GM21367 (cell line): ENCODE data around the gene SCN2B.

ENCODE experiments used
- ATAC-seq: cut with Tn5 transposase; IDR thresholded peaks from one replicate; pipeline ENCODE4 v1.9.1; 2021; ENCODE audit not compliant: unreplicated experiment

SCN2B gene, protein sequence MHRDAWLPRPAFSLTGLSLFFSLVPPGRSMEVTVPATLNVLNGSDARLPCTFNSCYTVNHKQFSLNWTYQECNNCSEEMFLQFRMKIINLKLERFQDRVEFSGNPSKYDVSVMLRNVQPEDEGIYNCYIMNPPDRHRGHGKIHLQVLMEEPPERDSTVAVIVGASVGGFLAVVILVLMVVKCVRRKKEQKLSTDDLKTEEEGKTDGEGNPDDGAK

DNA sequence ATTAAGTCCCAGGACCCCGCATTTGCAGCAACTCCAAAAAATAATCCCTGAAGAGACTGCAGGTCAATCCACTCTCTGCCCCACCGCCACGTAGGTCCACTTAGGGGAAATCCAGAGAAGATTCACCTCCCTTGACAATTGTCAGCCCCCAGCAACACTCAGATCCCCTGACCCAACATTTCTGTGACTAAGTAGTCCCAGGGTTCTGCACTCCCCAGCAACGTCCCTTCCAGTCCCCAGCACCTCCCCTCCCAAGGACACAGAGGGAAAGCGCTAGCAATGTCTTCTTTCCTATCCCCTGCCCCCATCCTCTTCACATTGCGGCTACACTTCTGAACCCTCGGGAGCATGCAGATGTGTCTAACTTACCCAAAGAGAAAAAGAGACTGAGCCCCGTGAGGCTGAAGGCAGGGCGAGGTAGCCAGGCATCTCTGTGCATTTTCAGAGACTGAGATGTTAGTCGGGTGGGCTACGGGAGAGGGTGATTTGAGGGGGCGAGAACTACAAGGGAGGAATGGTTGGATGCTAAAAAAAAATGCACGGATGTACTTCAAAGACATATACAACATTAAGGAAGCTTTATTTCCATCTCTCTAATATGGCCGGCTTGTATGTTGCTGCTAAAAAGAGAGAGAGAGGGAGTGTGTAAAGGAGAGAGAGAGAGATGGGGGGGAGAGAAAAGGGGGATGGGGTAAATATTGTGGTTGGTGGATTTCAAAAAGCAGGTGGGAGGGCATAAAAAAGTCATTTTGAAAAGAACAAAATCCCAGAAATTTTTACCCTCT is at the start of gene SCN2B:
TSS of gene SCN2B (minus strand) at position 647 of the 785 bp plus-strand sequence. CDS start at position 439, 208 bp downstream.
- no peak for ATAC-seq

DNA sequence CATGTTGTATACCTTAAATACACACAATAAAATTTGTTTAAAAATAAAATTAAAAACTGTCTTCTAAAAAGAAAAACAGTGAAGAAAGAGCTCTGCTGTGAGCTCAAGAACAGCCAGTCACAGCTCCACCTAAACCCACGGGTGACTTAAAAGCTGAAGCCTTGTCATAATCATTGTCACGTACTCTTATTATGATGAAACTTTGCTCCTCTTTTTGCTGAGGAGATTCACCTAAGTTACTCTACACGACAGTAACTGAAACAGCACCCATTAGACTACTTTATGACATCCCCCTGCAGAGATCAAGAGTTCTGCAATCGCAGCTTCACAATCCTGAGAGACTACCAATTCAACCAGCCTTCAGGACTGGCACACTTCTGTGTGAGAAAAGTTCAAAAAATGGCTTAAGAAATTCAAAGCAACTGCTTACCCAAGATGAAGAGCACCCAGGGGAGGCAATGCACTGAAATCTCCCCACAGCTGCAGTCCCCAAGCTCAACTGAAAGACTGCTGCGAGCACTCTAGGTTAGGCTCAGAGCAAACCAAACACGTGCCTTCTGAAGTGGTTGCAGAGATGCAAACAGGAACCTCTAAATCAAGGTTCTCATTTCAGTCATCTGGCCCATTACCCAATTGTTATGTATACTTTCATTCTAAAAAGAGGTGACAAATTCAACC is 48.2 kb upstream of the SCN2B start, which contains the start of gene JAML:
TSS of gene JAML (minus strand) at position 501 of the 678 bp plus-strand sequence. CDS start 10,145 bp downstream, outside the sequence.
- no peak for ATAC-seq

DNA sequence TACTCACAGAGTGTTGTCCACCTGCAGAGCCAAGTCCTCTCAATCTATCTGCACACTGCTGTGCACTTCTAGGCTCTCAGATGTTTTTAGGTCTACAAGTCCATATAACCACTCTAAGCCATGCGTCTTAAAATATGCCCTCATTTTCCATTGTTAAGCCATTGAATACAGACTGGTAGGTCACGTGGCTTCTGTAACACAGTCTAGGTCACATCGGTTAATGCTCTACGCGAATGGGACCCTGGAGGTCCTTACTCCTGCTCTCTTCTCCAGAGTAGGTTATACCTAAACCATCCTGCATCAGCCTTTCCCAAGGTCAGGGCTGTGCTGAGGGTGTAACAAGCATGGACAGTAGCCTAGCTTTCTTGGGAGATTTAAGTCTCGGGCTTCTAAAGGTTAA is 47.6 kb upstream of the SCN2B start:
- ATAC-seq = no peak

DNA sequence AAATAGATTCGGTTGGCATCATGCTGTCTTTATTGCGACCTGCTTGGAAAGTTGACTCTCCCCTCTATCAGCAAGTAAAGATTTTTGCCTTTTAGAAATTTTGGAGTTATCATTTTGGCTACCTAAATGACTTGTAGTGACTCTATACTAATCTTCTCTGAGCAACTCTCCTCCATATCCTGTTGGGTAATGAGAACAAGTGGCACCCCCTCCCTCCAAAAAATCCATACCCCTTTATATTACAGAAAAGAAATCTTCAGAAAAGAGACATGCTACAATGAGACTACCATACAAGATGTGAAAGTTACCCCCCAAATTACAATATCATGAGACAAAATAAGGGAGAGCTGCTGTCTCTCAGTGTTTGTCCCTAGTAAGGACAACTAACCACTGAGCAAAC is 47.1 kb upstream of the SCN2B start:
- ATAC-seq = no peak

DNA sequence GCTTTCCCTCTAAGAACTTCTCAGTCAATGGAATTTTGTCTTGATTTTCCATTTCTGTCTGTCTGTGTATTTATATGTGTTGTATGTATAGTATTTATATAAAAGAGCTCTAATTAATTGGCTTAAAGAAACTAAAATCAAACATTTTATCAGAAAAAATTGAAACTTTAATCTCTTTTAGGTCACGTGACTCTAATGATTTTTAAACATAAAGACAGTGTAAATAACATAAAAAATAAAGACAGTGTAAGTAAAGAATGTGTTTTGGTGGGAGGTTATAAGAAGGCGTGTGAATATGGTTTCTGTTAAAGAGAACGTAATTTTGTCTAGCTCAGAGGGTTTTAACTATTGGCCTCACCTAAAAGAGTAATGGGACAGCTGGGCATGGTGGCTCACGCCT is 46.0 kb upstream of the SCN2B start:
- no peak for ATAC-seq

DNA sequence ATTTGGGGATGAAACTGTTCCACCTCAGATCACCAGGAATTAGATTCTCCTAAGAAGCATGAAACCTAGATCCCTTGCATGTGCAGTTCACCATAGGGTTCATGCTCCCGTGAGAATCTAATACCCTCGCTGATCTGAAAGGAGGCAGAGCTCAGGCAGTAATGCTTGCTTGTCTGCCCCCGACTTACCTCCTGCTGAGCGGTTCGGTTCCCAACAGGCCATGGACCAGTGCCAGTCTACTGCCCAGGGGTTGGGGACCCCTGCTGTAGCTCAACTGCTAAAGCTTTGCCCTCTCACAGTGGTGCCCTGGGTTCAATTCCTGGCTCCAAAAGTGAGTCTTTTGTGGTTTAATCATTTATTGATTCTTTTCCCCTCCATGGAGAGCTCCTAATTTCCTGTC is 45.0 kb upstream of the SCN2B start:
- ATAC-seq = no peak

DNA sequence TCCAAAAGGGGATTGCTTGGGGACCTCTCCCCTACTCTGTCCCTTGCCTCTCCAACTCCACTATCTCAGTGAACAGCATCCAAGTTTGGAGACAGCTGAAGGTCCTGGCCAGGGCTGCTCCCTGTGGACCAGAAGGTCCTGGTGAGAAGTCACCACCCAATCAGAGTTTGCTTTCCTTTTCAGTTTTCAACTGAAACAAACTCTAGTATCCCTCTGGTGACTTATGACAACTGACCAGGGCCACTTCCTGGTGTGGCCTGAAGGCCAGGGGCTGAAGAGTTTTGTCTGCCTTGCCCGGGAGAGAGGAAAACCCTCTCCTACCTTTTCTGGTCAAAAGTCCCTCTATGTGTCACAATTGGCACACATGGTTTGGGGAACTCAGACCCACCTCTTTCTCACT is 43.3 kb upstream of the SCN2B start:
- ATAC-seq = no peak

DNA sequence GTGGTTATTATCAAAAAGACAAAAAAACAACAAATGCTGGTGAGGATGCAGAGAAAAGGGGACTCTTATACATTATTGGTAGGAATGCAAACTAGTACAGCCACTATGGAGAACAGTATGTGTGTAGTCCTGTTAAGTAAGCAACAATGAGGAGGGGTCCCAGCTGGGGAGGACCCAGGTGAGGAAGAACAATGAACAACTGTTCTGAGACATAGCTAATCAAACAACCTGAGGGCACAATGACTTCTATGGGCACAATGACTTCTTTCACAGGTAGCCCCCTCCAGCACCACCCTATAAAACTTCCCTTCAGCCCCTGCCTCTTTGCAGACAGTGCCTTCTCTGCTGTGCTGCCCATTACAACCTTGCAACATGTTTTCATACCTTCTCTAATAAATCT is 42.8 kb upstream of the SCN2B start:
- ATAC-seq = no peak

DNA sequence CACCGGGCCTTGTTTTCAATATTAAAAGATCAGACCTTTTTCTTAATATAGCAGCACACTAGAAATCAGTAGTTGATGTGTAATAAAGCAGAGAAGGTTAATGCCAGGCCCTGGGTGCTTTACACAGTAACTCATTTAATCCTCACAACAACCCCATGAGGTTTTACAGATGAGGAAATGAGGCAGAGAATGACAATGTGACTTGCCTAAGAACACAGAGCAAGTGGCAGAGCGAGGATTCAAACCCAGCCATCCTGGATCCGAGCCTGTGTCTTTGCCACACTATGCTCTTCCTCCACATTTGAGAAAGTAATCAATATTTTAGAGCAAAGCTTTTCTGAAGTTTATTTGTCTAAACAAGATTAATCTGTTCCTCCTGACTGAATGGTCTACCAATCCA is 41.1 kb upstream of the SCN2B start:
- no peak for ATAC-seq

DNA sequence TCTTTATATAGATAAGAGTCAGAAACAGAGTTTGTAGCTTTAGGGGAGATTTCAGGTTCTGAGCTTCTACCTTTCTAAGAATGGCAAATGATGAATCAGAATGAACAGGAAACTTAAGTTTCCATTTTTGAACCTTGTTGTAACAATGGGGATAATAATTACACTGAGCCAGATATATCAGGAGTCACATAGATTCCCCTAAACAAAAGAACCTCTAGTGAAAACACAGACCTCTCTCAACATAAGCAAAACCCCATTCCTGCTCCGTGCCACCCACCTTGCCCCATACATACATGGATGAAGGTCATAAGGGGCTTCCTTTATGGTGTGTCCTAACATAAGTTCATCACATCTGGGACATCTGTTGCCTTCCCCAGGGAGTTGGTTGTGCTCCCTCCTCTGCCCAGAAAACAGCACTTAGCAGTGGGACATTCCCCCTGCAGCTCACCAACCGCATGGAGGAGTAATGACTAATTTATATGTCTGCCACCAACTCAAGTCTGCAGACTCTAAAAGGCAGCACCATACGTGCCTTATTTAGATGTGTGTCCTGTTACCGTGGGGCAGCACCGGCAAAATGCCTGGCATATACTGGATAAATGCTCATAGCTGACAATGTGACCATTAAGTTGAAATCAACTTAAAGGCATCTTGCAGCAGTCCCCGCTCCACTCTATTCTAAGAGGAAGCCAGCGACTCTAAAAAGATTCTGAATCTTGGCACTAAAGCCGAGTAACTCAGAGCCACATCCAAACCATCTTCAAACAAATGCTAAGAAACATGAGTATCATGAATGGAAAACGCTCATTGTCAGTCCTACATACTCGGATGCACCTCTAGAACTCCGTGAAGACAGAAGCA is 40.4 kb upstream of the SCN2B start:
- no peak for ATAC-seq

DNA sequence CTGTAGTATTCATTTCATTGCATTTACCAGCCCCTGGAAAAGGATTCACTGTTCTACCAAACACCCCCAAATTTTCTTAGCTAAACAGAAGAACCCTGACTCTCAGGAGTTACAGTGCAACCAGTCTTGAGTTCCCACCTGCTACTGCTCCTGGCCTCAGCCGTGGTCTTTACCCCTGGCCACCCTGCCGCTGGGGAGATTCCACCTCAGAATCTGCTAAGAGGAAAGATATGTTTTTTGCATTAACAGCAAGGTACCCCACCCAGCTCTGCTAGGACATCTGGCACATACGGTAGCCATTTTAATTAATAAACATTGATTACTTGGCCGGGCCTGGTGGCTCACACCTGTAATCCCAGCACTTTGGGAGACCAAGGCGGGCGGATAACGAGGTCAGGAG is 39.3 kb upstream of the SCN2B start:
- ATAC-seq = no peak

DNA sequence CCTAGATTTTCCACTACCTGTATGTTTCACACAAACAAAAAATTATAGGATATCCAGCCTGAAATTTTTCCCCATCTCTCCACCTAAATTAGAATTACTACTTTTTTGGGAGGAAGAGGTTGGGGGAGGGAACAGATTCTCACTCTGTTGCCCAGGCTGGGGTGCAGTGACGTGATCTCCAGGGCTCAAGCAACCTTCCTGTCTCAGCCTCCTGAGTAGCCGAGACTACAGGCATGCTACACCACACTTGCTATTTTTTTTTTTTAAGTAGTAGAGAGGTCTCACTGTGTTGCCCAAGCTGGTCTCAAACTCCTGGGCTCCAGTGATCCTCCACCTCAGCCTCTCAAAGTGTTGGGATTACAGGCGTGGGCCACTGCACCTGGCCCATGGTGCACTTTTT is 38.8 kb upstream of the SCN2B start:
- no peak for ATAC-seq

DNA sequence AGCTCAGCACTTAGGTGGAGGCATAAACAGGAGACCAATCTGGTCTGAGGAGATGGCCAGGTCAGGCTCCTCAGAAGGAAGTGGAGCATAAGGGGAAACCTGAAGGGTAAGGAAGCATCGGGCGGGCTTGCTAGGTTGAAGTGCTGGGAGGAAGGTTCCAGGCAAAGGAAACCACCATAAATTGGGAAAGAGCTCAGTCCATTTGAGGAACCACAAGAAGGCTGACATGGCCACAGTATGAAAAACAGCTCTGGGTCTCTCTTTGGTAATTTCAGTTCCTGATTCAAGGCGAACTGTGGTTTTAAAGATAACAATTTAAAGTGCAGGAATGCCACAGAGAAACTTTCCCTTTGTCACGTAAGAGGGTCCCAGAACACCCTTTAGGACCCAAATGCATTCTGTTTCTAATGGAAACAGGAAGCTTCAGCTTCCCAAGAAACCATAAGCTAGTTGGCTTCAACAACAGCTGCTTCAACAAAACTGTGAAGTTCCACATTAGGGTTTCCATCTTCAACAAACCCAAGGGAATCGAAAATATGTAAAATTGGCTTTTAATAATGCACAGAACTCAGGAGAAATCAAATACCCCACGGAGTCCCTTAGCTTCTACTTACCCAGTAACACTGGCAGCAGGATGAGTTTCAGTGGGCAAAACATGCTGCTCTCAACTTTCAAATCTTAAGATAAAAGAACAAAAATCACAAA is 37.9 kb upstream of the SCN2B start:
- ATAC-seq = no peak

DNA sequence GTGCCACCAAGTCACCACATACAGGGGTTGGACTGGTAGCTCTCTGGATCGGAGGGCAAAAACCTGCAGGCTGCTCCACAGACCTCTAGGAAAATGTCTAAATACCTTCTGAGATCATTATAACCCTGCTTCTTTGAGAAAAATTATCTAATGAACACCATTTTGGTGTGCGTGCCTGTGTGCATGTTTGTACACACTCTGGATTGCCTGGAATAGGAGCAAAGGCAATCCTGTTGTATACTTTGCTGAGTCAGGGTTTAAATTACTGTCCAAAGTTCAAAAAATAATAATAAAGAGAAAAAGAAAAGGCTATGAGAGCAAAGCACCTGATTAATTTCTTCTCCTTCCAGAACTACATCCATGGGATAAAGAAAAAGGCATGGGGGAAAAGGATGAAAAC is 37.3 kb upstream of the SCN2B start:
- no peak for ATAC-seq

DNA sequence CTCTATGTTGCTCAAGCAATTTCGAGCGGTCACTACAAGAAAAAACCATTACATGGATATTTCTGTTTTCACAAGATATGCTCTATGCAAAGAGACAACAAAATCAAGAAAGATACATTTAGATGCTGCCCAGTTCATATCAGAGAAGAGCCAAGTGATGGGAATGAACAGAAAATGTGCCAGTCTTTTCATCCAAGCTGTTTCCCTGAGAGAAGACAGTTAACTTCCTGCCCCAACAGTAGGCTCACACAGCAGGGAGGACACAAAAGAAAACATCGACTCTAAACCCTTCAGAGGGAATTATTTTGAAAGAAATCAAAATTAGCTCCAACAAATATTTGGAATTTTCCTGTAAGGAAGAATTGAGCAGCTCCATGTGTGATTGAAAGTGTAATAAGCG is 36.8 kb upstream of the SCN2B start:
- no peak for ATAC-seq

DNA sequence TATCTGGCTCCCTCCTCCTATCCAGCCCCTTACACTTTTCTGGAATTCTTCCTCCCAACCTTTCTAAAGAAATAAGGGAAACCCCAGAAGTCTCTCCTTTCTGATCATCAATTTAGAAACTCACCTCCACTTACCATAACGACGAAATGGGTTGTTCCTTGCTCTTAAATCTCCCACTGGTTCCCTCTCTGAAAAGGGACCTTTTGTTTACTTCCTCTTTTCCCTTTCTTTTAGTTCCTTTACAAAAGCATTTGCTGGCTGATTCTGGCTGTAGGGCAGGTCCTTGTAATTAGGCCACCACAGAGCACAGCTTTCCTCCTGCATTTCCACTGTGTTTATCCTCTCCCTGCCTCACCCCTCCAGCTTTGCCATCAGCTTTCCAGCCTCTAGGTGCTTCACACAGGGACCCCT is 36.3 kb upstream of the SCN2B start:
- no peak for ATAC-seq

DNA sequence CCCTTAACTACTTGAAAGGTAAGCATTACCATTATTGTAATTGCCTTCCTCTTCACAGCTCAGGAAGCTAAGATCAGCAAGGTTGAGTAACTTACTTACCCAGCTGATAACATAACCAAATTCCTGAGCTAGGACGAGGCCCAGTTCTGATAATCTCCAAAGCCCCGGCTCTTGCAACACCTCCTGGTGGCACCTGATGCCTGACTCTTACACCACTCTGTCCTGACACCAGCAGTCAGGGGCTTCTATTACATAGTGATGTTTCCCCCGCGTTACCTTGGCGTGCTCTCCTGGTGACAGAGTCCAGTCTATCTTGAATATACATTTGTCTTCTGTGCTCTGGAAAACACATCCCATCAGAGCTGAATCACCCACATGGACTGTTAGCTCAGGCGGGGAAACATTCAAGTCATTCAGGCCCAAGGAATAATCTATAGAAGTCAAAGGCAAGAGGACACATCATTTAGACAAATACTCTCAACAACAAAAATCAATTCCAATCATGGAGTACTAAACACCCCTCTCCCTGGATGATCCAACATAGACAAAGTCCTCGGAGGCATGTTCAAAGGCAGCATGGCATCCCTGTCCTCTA is 35.8 kb upstream of the SCN2B start:
- no peak for ATAC-seq

DNA sequence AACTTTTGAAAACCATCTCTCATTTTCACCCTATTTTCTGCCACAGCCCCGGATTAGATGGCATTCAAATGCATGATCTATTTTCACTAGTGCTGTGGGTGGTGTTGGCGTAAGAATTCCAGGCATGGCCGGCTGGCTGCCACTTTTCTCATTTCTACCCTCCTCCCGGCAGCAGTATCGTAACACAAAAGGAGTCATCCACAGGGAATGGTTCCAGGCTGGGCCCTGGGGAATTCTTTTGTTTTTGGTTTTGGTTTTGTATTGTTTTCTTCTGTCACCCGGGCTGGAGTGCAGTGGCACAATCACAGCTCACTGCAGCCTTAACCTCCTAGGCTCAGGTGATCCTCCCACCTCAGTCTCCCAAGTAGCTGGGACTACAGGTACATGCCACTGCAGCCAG is 34.6 kb upstream of the SCN2B start:
- no peak for ATAC-seq

DNA sequence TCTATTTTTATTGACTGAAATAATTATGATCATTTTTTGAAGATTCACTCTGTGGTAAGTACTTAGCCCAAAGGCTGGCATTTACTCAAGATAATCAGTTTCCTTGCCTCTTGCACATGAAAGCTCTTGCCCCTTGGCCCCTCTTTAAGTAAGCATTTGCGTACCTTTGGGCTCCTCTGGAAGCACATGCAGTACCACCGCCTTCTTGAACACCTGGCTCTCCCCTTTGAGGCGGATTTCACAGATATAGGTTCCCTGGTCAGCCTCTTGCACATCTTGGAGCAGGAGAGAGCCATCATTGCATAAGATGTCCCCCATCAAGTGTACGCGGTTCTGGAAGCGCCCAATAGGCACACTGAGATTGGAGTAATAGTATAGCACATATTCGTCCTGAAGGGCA is 33.9 kb upstream of the SCN2B start:
- ATAC-seq = no peak

DNA sequence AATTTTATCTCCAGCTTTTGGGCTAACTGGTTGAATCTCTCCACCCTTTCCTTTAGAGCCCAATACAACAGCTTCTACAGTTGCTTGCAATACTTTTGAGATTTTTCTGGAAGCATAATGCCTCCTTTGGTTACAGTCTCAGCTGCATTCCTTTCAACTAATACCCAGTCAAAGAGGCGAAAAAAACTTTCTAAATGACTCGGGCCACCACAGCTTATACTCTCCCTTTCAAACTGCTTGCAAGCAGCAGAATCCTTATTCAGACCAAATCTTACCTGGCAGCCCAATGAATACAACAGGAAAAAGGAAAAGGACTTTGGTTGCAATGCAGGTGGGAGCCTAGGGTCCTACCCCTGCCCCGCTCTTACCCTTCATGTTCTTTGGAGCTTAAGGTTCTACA is 32.6 kb upstream of the SCN2B start:
- no peak for ATAC-seq
